ENCODE measurements around the gene IL12RB2.

The IL12RB2 gene

DNA sequence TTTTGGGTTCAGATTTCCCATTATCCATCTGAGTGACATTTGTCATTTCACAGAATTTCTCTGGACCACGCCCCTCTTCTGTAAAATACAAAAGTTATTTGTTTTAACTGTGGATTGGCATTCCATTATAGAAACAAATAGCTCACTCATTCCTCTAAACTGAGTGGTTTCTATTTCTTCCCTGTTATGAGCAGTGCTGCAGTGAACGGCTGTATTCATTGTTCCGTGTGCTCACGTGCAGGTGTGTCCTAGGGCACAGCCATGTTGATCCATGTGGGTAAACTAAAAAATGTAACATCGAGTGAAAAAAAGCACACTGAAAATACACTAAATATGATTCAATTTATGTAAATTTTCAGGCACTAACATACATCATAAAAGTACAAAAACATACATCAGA lies 27.0 kb upstream of the IL12RB2 start:
- WGBS, 2 experiments = 94 to 95% methylated on average over 4 to 5 of the region's 5 CpGs
- Histone ChIP-seq H3K27ac (ENCODE audit: insufficient read depth, low read depth, low read length, poor library complexity, severe bottlenecking) (no peak overlapping the region), H3K4me3 (ENCODE audit: insufficient read depth, low read depth, low read length) (no peak overlapping the region), H3K9me3 (ENCODE audit: control insufficient read depth, low read length) (no peaks in the 10 kb centered on the region), H3K27me3 (ENCODE audit: control insufficient read depth, insufficient read depth, low read length, poor library complexity, severe bottlenecking) (no peaks in the 10 kb centered on the region), H3K4me1 (ENCODE audit: control insufficient read depth, insufficient read depth, low read length) (no peaks in the 10 kb centered on the region), H3K36me3 (ENCODE audit: control insufficient read depth, insufficient read depth, low read length) (no peaks in the 10 kb centered on the region)

DNA sequence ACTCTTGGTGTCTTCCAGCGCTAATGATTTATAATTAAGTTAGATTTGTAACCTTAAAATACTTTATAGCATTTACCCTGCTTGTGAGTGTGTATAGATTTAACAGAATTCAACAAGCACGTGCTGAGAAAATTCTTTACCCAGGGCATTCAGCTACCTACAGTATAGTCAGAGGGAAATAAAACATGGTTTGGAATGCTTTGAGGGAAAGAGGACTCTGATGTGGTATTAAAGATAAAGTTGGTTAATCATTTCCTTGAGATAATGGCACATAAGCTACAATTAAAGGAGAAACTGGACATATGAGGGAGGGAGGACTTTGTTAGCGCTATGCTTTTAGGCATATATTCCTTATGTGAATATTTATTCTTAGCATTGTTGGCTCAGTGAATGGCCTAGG lies 26.4 kb upstream of the IL12RB2 start:
- H3K27ac ChIP-seq (ENCODE audit: insufficient read depth, low read depth, low read length, poor library complexity, severe bottlenecking) = no peak overlapping the region
- WGBS, 2 experiments = 70 to 100% methylated on average over 1 to 2 of the region's 3 CpGs
- H3K4me3 ChIP-seq (ENCODE audit: insufficient read depth, low read depth, low read length) = no peak overlapping the region

DNA sequence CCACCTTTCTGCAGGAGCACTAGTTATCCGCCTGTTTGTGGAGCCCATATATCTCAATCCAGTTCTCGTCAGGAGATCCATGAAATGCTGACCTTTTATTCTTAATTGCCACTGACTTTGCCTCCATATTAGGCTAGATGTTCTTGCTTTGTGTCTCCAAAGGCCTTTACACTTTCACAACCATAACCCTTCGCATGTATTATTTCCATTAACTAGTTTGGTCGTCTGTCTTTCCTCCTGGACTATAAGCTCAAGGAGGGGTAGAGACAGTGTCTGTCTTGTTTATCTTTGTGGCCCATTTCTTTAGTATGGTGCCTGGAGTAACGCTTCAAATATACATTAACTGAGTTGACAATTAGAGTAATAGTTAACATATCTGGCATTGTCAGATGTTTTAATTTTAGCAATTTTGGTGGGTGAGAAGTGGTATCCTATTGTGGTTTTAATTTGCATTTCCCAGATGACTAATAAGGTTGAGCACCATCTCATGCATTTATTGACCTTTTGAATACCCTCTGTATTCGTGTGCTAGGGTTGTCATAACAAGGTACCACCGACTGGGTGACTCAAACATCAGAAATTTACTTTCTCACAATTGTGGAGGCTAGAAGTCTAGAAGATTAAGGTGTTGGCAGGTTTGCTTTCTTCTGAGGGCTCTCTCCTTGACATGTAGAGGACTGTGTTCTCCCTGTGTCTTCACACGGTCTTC lies 21.7 kb upstream of the IL12RB2 start:
- H3K36me3 ChIP-seq (ENCODE audit: control insufficient read depth, insufficient read depth, low read length) = no peaks in the 10 kb centered on the region
- no peaks in the 10 kb centered on the region for H3K27me3 ChIP-seq (ENCODE audit: control insufficient read depth, insufficient read depth, low read length, poor library complexity, severe bottlenecking)
- no peak overlapping the region for H3K4me3 ChIP-seq (ENCODE audit: insufficient read depth, low read depth, low read length)
- H3K27ac ChIP-seq (ENCODE audit: insufficient read depth, low read depth, low read length, poor library complexity, severe bottlenecking) = no peak overlapping the region
- WGBS, 2 experiments = 90 to 93% methylated on average over 8 of the region's 8 CpGs
- no peaks in the 10 kb centered on the region for H3K9me3 ChIP-seq (ENCODE audit: control insufficient read depth, low read length)
- no peaks in the 10 kb centered on the region for H3K4me1 ChIP-seq (ENCODE audit: control insufficient read depth, insufficient read depth, low read length)

More for the DNA sequence above, 26.4 kb upstream of the IL12RB2 start:
- Histone ChIP-seq H3K4me1 (ENCODE audit: control insufficient read depth, insufficient read depth, low read length) (no peaks in the 10 kb centered on the region), H3K36me3 (ENCODE audit: control insufficient read depth, insufficient read depth, low read length) (no peaks in the 10 kb centered on the region), H3K27me3 (ENCODE audit: control insufficient read depth, insufficient read depth, low read length, poor library complexity, severe bottlenecking) (no peaks in the 10 kb centered on the region), H3K9me3 (ENCODE audit: control insufficient read depth, low read length) (no peaks in the 10 kb centered on the region)

DNA sequence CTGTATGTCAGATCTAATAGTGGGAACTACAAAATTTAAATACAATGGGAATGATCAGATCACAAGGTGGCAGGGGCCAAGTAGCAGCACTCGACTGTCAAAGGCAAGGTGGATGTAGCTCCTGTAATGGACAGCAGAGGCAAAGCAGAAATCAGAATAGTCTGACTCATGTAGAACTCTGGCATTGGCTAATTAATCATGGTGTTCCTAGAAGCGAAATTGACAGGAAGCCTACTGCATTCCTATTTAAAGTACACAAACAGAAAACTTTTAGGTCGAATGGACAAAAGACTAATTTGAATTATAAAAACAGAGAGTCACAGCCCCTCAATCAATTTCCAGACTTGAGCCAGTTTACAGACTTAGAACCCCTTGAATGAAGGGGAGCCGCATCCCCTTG lies 17.4 kb upstream of the IL12RB2 start:
- Histone ChIP-seq H3K4me3 (ENCODE audit: insufficient read depth, low read depth, low read length) (no peak overlapping the region), H3K9me3 (ENCODE audit: control insufficient read depth, low read length) (no peaks in the 10 kb centered on the region), H3K36me3 (ENCODE audit: control insufficient read depth, insufficient read depth, low read length) (no peaks in the 10 kb centered on the region), H3K27me3 (ENCODE audit: control insufficient read depth, insufficient read depth, low read length, poor library complexity, severe bottlenecking) (no peaks in the 10 kb centered on the region), H3K4me1 (ENCODE audit: control insufficient read depth, insufficient read depth, low read length) (no peaks in the 10 kb centered on the region), H3K27ac (ENCODE audit: insufficient read depth, low read depth, low read length, poor library complexity, severe bottlenecking) (no peak overlapping the region)
- 92 to 94% methylated on average over 4 of the region's 4 CpGs for WGBS, 2 experiments

DNA sequence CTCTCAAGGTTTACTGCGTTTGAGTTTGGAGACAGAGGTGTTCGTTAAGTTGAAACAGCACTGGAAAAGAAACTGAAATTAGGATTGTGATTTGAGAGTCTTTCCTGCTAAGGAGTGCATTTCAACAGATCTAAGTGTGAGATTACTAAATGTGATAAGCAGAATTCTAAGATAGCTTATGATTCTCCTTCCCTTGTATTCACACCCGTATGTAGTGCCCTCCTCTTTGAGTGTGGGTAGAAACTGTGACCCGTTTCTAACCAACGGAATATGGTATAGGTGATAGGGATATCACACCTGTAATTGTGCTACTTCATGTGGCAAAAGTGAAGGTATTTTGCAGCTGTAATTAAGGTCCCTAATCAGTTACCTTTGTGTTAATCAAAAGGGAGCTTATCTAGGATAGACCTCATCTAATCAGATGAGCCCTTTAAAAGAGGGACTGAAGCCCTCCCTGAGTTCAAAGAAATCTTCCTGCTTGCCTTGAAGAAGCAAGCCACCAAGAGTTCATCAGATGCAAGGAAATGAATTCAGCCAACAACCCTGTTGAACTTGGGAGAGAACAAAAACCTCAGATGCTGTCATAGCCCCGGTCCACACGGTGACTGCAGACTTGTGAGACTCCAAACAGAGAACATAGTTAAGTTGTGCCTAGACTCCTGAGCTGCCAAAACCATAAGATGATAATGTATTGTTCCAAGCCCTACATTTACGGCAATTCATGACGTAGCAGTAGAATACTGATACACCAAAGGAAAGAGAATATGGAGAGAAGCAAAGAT lies 12.6 kb upstream of the IL12RB2 start:
- no peaks in the 10 kb centered on the region for H3K27me3 ChIP-seq (ENCODE audit: control insufficient read depth, insufficient read depth, low read length, poor library complexity, severe bottlenecking)
- no peak overlapping the region for H3K27ac ChIP-seq (ENCODE audit: insufficient read depth, low read depth, low read length, poor library complexity, severe bottlenecking)
- H3K36me3 ChIP-seq (ENCODE audit: control insufficient read depth, insufficient read depth, low read length) = no peaks in the 10 kb centered on the region
- no peaks in the 10 kb centered on the region for H3K4me1 ChIP-seq (ENCODE audit: control insufficient read depth, insufficient read depth, low read length)
- no peaks in the 10 kb centered on the region for H3K9me3 ChIP-seq (ENCODE audit: control insufficient read depth, low read length)
- no peak overlapping the region for H3K4me3 ChIP-seq (ENCODE audit: insufficient read depth, low read depth, low read length)
- 87 to 95% methylated on average over 9 of the region's 9 CpGs for WGBS, 2 experiments

DNA sequence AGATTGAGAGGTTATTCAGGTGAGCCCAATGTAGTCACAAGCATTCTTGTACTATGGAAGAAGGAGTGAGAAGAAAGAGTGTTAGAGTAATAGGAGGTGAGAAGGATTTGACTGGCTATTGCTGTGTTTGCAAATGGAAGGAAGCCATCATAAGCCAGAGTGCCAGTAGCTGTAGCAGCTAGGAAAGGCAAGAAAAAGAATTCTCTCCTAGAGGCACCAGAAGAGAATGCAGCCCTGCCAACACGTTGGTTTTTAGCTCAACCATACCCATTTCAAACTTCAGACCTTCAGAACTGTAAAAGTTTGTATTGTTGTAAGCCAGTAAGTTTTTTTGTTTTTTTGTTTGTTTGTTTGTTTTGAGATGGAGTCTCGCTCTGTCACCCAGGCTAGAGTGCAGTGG lies 8.9 kb upstream of the IL12RB2 start:
- no peaks in the 10 kb centered on the region for H3K9me3 ChIP-seq (ENCODE audit: control insufficient read depth, low read length)
- 60% methylated on average over 1 of the region's 2 CpGs; no CpG with 5 or more reads in 1 of the 2 experiments for WGBS, 2 experiments
- no peaks in the 10 kb centered on the region for H3K27me3 ChIP-seq (ENCODE audit: control insufficient read depth, insufficient read depth, low read length, poor library complexity, severe bottlenecking)
- H3K27ac ChIP-seq (ENCODE audit: insufficient read depth, low read depth, low read length, poor library complexity, severe bottlenecking) = no peak overlapping the region
- no peaks in the 10 kb centered on the region for H3K4me1 ChIP-seq (ENCODE audit: control insufficient read depth, insufficient read depth, low read length)
- no peak overlapping the region for H3K4me3 ChIP-seq (ENCODE audit: insufficient read depth, low read depth, low read length)
- no peaks in the 10 kb centered on the region for H3K36me3 ChIP-seq (ENCODE audit: control insufficient read depth, insufficient read depth, low read length)

DNA sequence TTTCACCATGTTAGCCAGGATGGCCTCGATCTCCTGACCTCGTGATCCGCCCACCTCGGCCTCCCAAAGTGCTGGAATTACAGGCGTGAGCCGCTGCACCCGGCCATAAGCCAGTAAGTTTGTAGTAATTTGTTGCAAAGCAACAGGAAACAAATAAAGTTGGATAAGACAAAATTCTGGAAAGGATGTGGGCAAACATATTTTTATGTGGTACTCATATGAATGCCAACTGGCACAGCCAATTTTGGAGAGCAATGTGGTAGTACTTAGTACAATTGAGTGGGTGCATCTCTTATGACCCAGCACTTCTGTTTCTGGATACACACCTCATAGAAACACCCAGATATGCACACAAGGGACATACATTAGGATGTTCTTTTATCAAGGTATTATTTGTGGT lies 8.4 kb upstream of the IL12RB2 start:
- Histone ChIP-seq H3K4me1 (ENCODE audit: control insufficient read depth, insufficient read depth, low read length) (no peaks in the 10 kb centered on the region), H3K4me3 (ENCODE audit: insufficient read depth, low read depth, low read length) (no peak overlapping the region), H3K36me3 (ENCODE audit: control insufficient read depth, insufficient read depth, low read length) (no peaks in the 10 kb centered on the region), H3K27ac (ENCODE audit: insufficient read depth, low read depth, low read length, poor library complexity, severe bottlenecking) (no peak overlapping the region), H3K27me3 (ENCODE audit: control insufficient read depth, insufficient read depth, low read length, poor library complexity, severe bottlenecking) (no peaks in the 10 kb centered on the region), H3K9me3 (ENCODE audit: control insufficient read depth, low read length) (no peaks in the 10 kb centered on the region)
- WGBS, 2 experiments = 90 to 92% methylated on average over 7 of the region's 7 CpGs

DNA sequence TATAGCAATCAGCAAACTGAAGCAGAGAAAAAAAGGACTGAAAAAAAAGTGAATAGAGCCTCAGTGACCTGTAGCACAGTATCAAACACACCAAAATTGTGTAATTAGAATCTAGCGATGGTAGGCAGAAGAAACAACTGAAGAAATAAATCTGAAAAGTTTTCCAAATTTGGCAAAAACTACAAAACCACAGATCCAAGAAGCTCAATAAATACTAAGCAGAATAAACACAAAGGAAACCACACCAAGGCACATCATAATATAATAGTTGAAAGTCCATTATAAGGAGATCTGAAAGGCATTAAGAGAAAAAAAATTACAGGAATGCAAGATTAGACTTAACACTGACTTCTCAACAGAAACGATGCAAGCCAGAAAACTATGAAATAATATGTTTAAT lies 7.1 kb upstream of the IL12RB2 start:
- Histone ChIP-seq H3K27ac (ENCODE audit: insufficient read depth, low read depth, low read length, poor library complexity, severe bottlenecking) (no peak overlapping the region), H3K4me1 (ENCODE audit: control insufficient read depth, insufficient read depth, low read length) (no peaks in the 10 kb centered on the region), H3K9me3 (ENCODE audit: control insufficient read depth, low read length) (no peaks in the 10 kb centered on the region), H3K36me3 (ENCODE audit: control insufficient read depth, insufficient read depth, low read length) (no peaks in the 10 kb centered on the region), H3K27me3 (ENCODE audit: control insufficient read depth, insufficient read depth, low read length, poor library complexity, severe bottlenecking) (no peaks in the 10 kb centered on the region), H3K4me3 (ENCODE audit: insufficient read depth, low read depth, low read length) (no peak overlapping the region)
- 92% methylated on average over 1 of the region's 2 CpGs; no CpG with 5 or more reads in 1 of the 2 experiments for WGBS, 2 experiments

DNA sequence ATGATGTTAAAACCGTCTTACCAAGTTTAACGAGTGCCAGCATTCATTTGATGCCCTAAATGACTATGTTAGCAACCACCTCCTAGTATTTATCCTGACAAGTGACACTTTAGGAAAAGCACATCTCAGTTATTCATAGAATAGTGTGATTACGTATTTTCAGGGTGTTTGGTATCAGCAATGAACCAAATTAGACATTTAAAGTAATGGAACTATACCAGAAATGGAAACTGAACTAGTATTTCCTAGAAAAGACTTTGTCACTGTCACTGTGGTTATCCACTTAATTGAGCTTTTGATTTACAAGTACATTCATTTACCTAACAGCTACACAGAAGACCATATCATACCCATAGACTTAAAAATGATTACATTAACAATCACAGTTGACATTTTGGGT lies 3.6 kb upstream of the IL12RB2 start:
- H3K9me3 ChIP-seq (ENCODE audit: control insufficient read depth, low read length) = no peaks in the 10 kb centered on the region
- no peak overlapping the region for H3K27ac ChIP-seq (ENCODE audit: insufficient read depth, low read depth, low read length, poor library complexity, severe bottlenecking)
- 80 to 100% methylated on average over 2 to 3 of the region's 3 CpGs for WGBS, 2 experiments
- H3K27me3 ChIP-seq (ENCODE audit: control insufficient read depth, insufficient read depth, low read length, poor library complexity, severe bottlenecking) = peaks cover 28% of the 10 kb centered on the region
- H3K36me3 ChIP-seq (ENCODE audit: control insufficient read depth, insufficient read depth, low read length) = no peaks in the 10 kb centered on the region
- no peak overlapping the region for H3K4me3 ChIP-seq (ENCODE audit: insufficient read depth, low read depth, low read length)
- H3K4me1 ChIP-seq (ENCODE audit: control insufficient read depth, insufficient read depth, low read length) = no peaks in the 10 kb centered on the region

DNA sequence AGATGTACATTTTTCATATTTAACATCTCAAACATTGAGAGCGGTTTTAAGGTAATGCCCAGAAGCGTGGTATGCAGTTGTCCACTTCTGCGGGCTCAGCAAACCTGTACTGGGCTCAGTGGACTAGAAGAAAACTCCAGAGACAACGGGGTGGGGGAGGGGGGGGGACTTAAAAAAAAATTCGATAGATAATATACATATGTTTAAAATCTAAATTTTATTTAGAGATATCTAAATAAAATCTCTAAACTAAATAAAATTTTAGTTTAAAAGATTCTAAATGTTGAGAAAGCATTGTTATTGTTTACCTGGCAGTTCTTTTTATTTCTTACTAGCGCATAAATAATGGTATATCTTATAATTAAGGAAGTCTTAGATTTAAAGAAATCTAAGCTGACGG lies 1.1 kb upstream of the IL12RB2 start:
- Histone ChIP-seq H3K27me3 (ENCODE audit: control insufficient read depth, insufficient read depth, low read length, poor library complexity, severe bottlenecking) (peaks cover 28% of the 10 kb centered on the region), H3K36me3 (ENCODE audit: control insufficient read depth, insufficient read depth, low read length) (no peaks in the 10 kb centered on the region), H3K9me3 (ENCODE audit: control insufficient read depth, low read length) (no peaks in the 10 kb centered on the region), H3K27ac (ENCODE audit: insufficient read depth, low read depth, low read length, poor library complexity, severe bottlenecking) (no peak overlapping the region), H3K4me3 (ENCODE audit: insufficient read depth, low read depth, low read length) (no peak overlapping the region), H3K4me1 (ENCODE audit: control insufficient read depth, insufficient read depth, low read length) (no peaks in the 10 kb centered on the region)
- 92 to 94% methylated on average over 3 to 6 of the region's 7 CpGs for WGBS, 2 experiments
